GM12872 (cell line): ENCODE results near the gene TESPA1.

Experiments used
- CTCF ChIP-seq: IDR thresholded peaks from 3 replicates; pipeline ENCODE4 v1.5.1; 2011; ENCODE audit warnings: low read depth, mild to moderate bottlenecking, low read length, moderate library complexity; ENCODE audit not compliant: insufficient read depth

The TESPA1 gene

GRCh38 chr12:54991161-54991990, 6.8 kb upstream of the TESPA1 start:
- TF ChIP-seq CTCF = no peak

GRCh38 chr12:54989829-54990228, 5.3 kb upstream of the TESPA1 start:
- no peak for TF ChIP-seq CTCF

DNA sequence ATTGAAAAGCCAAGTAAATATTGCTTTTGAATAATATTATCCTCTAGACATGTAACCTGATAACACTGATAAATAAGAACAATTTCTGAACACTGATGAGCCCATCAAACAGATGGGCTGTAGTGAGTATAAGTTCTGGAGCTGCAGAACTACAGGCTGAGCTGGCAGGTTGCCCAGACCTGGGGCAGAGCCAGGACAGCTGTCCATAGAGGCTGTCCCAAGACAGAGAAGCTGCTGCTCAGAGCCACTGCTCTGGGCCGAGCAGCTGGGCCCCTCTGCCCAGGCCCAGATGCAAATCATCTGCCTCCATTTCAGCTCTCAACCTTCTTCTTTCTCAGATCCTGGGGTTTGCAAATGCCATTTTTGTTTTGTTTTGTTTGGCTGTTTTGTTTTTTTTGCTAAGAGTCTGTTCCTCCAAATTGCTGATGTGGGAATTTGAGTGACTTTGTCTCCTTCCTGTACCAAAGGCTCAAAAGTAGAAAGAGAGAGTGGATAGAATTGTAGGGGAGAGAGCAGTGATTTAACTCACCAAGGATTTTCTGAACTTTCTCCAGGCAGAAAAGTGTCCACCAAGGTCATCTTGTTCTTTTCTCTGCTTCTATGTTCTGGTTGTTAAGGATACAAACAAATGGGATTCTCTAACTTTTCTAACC, 4.0 kb upstream of the TESPA1 start:
- TF ChIP-seq CTCF = no peak

DNA sequence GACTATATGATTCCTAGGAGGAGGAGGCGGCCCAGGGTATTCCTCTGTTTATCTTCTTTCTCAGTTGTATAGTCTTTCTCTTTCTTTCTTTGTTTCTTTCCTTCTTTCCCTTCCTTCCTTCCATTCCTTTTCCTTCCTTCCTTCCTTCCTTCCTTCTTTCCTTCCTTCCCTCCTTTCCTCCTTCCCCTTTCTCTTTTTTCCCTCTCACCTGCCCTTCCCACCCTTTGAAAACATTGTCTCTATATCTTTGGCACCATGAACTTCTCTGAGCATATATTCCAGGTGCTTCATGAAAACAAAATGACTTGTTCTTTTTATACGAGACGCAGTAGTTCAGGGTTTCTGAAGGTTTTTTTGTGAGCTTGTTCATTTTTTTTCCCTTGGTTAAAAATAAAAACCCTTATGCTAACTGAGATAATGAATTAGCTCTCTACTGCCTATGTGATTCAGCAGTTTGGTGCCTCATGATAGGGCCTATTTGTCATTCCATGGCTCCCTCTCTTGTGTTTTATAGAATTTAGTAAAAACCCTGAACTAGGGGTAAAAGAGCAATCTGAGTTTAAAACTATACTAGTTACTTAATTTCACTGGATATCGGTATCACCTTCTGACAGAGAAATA, 3.2 kb upstream of the TESPA1 start:
- TF ChIP-seq CTCF = no peak

GRCh38 chr12:54983536-54984101, 943 bp downstream of the TESPA1 start:
- TF ChIP-seq CTCF = no peak

GRCh38 chr12:54981796-54982195, 2.8 kb downstream of the TESPA1 start:
- no peak for TF ChIP-seq CTCF

DNA sequence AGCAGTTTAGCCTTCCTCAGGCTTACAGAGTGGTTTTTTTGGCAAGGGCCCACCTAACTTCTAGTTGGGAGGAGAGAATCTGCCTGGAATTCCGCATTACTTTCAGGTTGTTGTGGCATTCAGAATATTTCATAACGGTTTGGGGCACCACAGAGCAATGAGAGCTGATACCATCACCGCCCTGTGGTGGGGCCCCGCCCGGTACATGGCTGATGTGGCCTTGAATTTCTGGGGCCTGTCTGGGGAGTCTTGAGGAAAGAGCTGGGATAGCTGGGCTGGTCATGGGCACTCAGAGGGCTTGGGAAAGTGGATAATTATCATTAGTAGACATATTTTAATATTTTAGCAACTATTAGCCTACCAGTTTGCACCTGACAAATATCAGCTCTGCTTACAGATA, 4.2 kb downstream of the TESPA1 start:
- no peak for TF ChIP-seq CTCF
